GM12878 (cell line): ENCODE measurements around the gene ABHD8. TPM values are rescaled to one million over a fixed set of nuclear protein-coding genes. Genes with fewer than 3 reads are reported as not detected.
A peak's percentile ranks its signal among the peaks of the same experiment; 100 is the strongest.

Experiments
- ATAC-seq: fragments of 200-7000 bp; cut with Tn5 transposase; 3 replicates; pipeline ENCODE4 v1.9.1; 2020; ENCODE audit warnings: mild to moderate bottlenecking, moderate library complexity
- BruUV-seq: library from RNA; stranded (reverse); fragments of 400-500 nt; replicated peaks from 2 replicates; lab custom pipeline; 2021; lab: Mats Ljungman, UMichigan
- CTCF ChIA-PET: fragments of 300-600 bp; sonication (Branson Sonifier 250); formaldehyde crosslinking; extraction: SDS; loops from one replicate; lab custom pipeline; 2021; ENCODE audit warnings: inconsistent platforms; lab: Yijun Ruan, JAX
- POLR2A ChIA-PET: fragments of 350-600 bp; formaldehyde crosslinking; extraction: SDS; loops from one replicate; lab custom pipeline; 2021; ENCODE audit warnings: inconsistent platforms; lab: Charles Lee
- RAD21 ChIA-PET: fragments of 300-600 bp; sonication (Branson Sonifier 250); formaldehyde crosslinking; loops from one replicate; lab custom pipeline; 2023; ENCODE audit warnings: antibody characterized with exemption; ENCODE audit not compliant: unreplicated experiment; lab: Charles Lee
- SMC1A ChIA-PET: fragments of 300-600 bp; sonication (Branson Sonifier 250); formaldehyde crosslinking; loops from one replicate; lab custom pipeline; 2023; ENCODE audit not compliant: unreplicated experiment, uncharacterized antibody; lab: Charles Lee
- DNase-seq: peaks from one replicate; pipeline ENCODE4 v3.0.0-alpha.2; 2011; ENCODE audit warnings: low read depth, low spot score
- FAIRE-seq: peaks from 3 replicates; lab custom pipeline; 2011; peaks lifted over from hg19 to GRCh38; lab: Jason Lieb, UNC
- H2AFZ ChIP-seq: 2 replicates; pipeline ENCODE4 v1.6.0; 2011; ENCODE audit warnings: low read depth, low read length, control low read depth; ENCODE audit not compliant: control insufficient read depth
- H3K27ac ChIP-seq: 2 replicates; pipeline ENCODE4 v1.5.1; 2011; ENCODE audit warnings: control low read depth; ENCODE audit not compliant: control insufficient read depth, insufficient read depth
- H3K27me3 ChIP-seq, 2 experiments: replicated peaks in 1 of 2; 2 replicates each; pipeline versions ENCODE4 v1.6.0 to v1.6.1; 2011; ENCODE audit warnings: low read length in 1 of 2; ENCODE audit not compliant: control insufficient read depth in 2 of 2, insufficient read depth in 2 of 2
- H3K36me3 ChIP-seq, 2 experiments: 2 replicates each; pipeline ENCODE4 v1.5.1; 2011; ENCODE audit warnings: low read length in 1 of 2; ENCODE audit not compliant: control insufficient read depth in 2 of 2, insufficient read depth in 2 of 2
- H3K4me1 ChIP-seq: 2 replicates; pipeline ENCODE4 v1.6.1; 2011; ENCODE audit warnings: mild to moderate bottlenecking, low read length, moderate library complexity, mixed read lengths; ENCODE audit not compliant: control insufficient read depth, insufficient read depth
- H3K4me2 ChIP-seq: 2 replicates; pipeline ENCODE4 v1.6.0; 2011; ENCODE audit warnings: control low read depth; ENCODE audit not compliant: control insufficient read depth, insufficient read depth
- H3K4me3 ChIP-seq: fragments of 200-600 bp; sonication (generic); 2 replicates; pipeline ENCODE4 v1.5.1; 2016
- H3K79me2 ChIP-seq: 2 replicates; pipeline ENCODE4 v1.6.0; 2011; ENCODE audit warnings: low read length; ENCODE audit not compliant: control insufficient read depth, insufficient read depth
- H3K9ac ChIP-seq: 2 replicates; pipeline ENCODE4 v1.8.0; 2011; ENCODE audit warnings: low read length, control low read depth, mixed read lengths; ENCODE audit not compliant: control insufficient read depth, insufficient read depth
- H3K9me3 ChIP-seq: replicated peaks from 3 replicates; pipeline ENCODE4 v1.5.1; 2011; ENCODE audit warnings: mild to moderate bottlenecking, low read length; ENCODE audit not compliant: control insufficient read depth, insufficient read depth
- H4K20me1 ChIP-seq: 2 replicates; pipeline ENCODE4 v1.6.0; 2011; ENCODE audit not compliant: control insufficient read depth, insufficient read depth
- ATF7 ChIP-seq: fragments of 450-650 bp; IDR thresholded peaks from 2 replicates; pipeline ENCODE4 v1.6.1; 2016; ENCODE audit warnings: low read depth, mild to moderate bottlenecking
- CREB1 ChIP-seq: IDR thresholded peaks from 2 replicates; pipeline ENCODE4 v1.6.1; 2012; ENCODE audit warnings: low read depth, mild to moderate bottlenecking, inconsistent platforms
- EGR1 ChIP-seq, 2 experiments: IDR thresholded peaks; 1 replicate in 1 of 2; 2 replicates in 1 of 2; pipeline ENCODE4 v1.6.1; 2011 to 2012; ENCODE audit warnings: low read depth in 2 of 2, low read length in 2 of 2, borderline replicate concordance in 1 of 2, mild to moderate bottlenecking in 1 of 2, moderate library complexity in 1 of 2
- IRF4 ChIP-seq: IDR thresholded peaks from 2 replicates; pipeline ENCODE4 v1.6.1; 2011; ENCODE audit warnings: low read depth, low read length
- KDM1A ChIP-seq: fragments of 200-600 bp; sonication (generic); IDR thresholded peaks from 2 replicates; pipeline ENCODE4 v1.6.1; 2016; ENCODE audit warnings: borderline replicate concordance
- PAX8 ChIP-seq: fragments of 450-650 bp; IDR thresholded peaks from 2 replicates; pipeline ENCODE4 v1.6.1; 2017; ENCODE audit warnings: mild to moderate bottlenecking, moderate library complexity
- POLR2A ChIP-seq: IDR thresholded peaks from 2 replicates; pipeline ENCODE4 v1.6.1; 2011; ENCODE audit warnings: low read depth, mild to moderate bottlenecking, low read length
- RUNX3 ChIP-seq: IDR thresholded peaks from 2 replicates; pipeline ENCODE4 v1.6.1; 2012; ENCODE audit warnings: low read length, inconsistent platforms
- SIN3A ChIP-seq: IDR thresholded peaks from 2 replicates; pipeline ENCODE4 v1.6.1; 2012; ENCODE audit warnings: low read depth, low read length, improper control_type of control experiment
- SREBF2 ChIP-seq: IDR thresholded peaks from 2 replicates; pipeline ENCODE4 v1.6.1; 2012; ENCODE audit warnings: mild to moderate bottlenecking, low read length
- TCF3 ChIP-seq: IDR thresholded peaks from 2 replicates; pipeline ENCODE4 v1.6.1; 2012; ENCODE audit warnings: low read depth, mild to moderate bottlenecking, low read length, borderline replicate concordance; ENCODE audit not compliant: insufficient read depth
- YY1 ChIP-seq: IDR thresholded peaks from 2 replicates; pipeline ENCODE4 v1.6.1; 2011; ENCODE audit warnings: low read depth, mild to moderate bottlenecking, low read length
- ZNF217 ChIP-seq: fragments of 450-650 bp; IDR thresholded peaks from 2 replicates; pipeline ENCODE4 v1.6.1; 2017; ENCODE audit warnings: antibody characterized with exemption, mild to moderate bottlenecking
- ZSCAN29 ChIP-seq: fragments of 450-650 bp; IDR thresholded peaks from 2 replicates; pipeline ENCODE4 v1.6.1; 2017; ENCODE audit warnings: mild to moderate bottlenecking, moderate library complexity
- WGBS: methylation state at CpG from one replicate; pipeline ENCODE4 v1.1.6; 2016; ENCODE audit warnings: low lambda C conversion rate; ENCODE audit not compliant: insufficient replicate concordance, insufficient coverage; ENCODE audit errors: missing lambda C conversion rate; 5-methylcytosine and 5-hydroxymethylcytosine counted together
- in situ Hi-C: fragments of 300-500 bp; cut with MboI; formaldehyde crosslinking; loops from 9 replicates; pipeline ENCODE4 v1.14.3; 2018; ENCODE audit warnings: mixed read lengths
- intact Hi-C: fragments of 100-400 bp; cut with micrococcal nuclease; formaldehyde crosslinking; loops from one replicate; pipeline ENCODE4 v1.14.2; 2022; ENCODE audit not compliant: unreplicated experiment
- polyA plus RNA-seq, 11 experiments: library from polyadenylated mRNA; depleted of rRNA in 4 of 11; unstranded in 6 of 11; stranded (reverse) in 5 of 11; fragments of >200 nt; fragmentation: Nextera tagmentation in 4 of 11; fragmentation: Illumina TruSeq in 1 of 11; extraction: Ambion mirVana in 4 of 11; extraction: Trizol in 1 of 11; gene quantifications; 1 replicate in 1 of 11; 2 replicates in 10 of 11; pipeline versions ENCODE4 v1.2.1 to v1.2.3, GENCODE V29; 2011 to 2016; ENCODE audit warnings: inconsistent platforms in 2 of 11, missing spikeins in 2 of 11, low read depth in 1 of 11
- total RNA-seq, 4 experiments: library from RNA; depleted of rRNA in 3 of 4; stranded (reverse); fragments of >200 nt in 3 of 4; fragmentation: Illumina TruSeq in 1 of 4; extraction: Trizol in 1 of 4; gene quantifications; 2 replicates each; pipeline versions ENCODE4 v1.2.1 to v1.2.3, GENCODE V29; 2013 to 2021
- TF ChIP-seq, protein P1 (sequence below): IDR thresholded peaks from 2 replicates; pipeline ENCODE4 v1.6.1; 2011; ENCODE audit warnings: borderline replicate concordance, low read depth, mild to moderate bottlenecking, moderate library complexity, mixed read lengths, low read length; ENCODE audit not compliant: insufficient read depth; ENCODE audit errors: extremely low read length

The ABHD8 gene
- total and polyA plus RNA-seq, 10 of the 15 experiments (the other 5 are each of a cell fraction or from before 2014, with no cell fraction given), result 0.03 to 12.5 (median 6.0) TPM

- TF ChIP-seq, protein P1, sequence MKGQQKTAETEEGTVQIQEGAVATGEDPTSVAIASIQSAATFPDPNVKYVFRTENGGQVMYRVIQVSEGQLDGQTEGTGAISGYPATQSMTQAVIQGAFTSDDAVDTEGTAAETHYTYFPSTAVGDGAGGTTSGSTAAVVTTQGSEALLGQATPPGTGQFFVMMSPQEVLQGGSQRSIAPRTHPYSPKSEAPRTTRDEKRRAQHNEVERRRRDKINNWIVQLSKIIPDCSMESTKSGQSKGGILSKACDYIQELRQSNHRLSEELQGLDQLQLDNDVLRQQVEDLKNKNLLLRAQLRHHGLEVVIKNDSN, result no peak
- TF ChIP-seq KDM1A, result no peak
- no peak for TF ChIP-seq PAX8
- TF ChIP-seq ZSCAN29, result no peak
- no peak for TF ChIP-seq CREB1
- TF ChIP-seq RUNX3, result no peak
- TF ChIP-seq IRF4, result no peak
- no peak for TF ChIP-seq ZNF217
Measured at GRCh38 chr19:17246681-17247425, 56.4 kb downstream of the ABHD8 start (continued).

- SMC1A ChIA-PET, result no interaction called here
Measured at GRCh38 chr19:17245535-17245984, 57.7 kb downstream of the ABHD8 start, which contains the start of gene NR2F6. Gene NR2F6, minus strand, starts transcription at chr19:17245919. Its CDS starts 699 bp downstream, at chr19:17245220.

More at GRCh38 chr19:17245535-17245984, 57.7 kb downstream of the ABHD8 start, which contains the start of gene NR2F6:
- no peak; the same call in 2 of the 3 replicates for ATAC-seq
- DNase-seq, result no peak
- no CpG with 5 or more reads among the region's 72 CpGs for WGBS
- peaks cover 7% of the 10 kb centered on the region for H3K79me2 ChIP-seq
- ChIA-PET RAD21 (no interaction called here), POLR2A (interaction anchor here (1.4 kb wide), 1 partner anchor 11 kb away, joined by 3 read pairs; no protein-coding TSS in a partner anchor), CTCF (no interaction called here)
- H3K36me3 ChIP-seq, result no peaks in the 10 kb centered on the region
- H3K4me3 ChIP-seq, result peak within 1 kb of the TSS; percentile 70
- no peaks in the 10 kb centered on the region for H4K20me1 ChIP-seq
- in situ Hi-C loops (no loop called here), intact Hi-C loops (no loop called here)
- H2AFZ ChIP-seq, result peak within 1 kb of the TSS; percentile 78
- H3K9me3 ChIP-seq, result no peaks in the 10 kb centered on the region
- TF ChIP-seq EGR1 (IDR thresholded peaks at IDR 0.05; ENCODE audit: borderline replicate concordance in 1 of 2, low read depth in 2 of 2, low read length in 2 of 2) (peak in 1 of 2 experiments; percentile 40; a peak in 2 of 3 replicates), TCF3 (0 out of 2 replicates have a peak, but pooled peaks have one; percentile 11), ATF7 (no peak), SREBF2 (no peak), YY1 (peak; percentile 14; the same call in 1 of the 2 replicates), SIN3A (no peak), POLR2A (no peak), ZSCAN29 (peak; percentile 16; the same call in 1 of the 2 replicates)
- peak within 1 kb of the TSS; percentile 73 for H3K9ac ChIP-seq
- peak within 1 kb of the TSS; percentile 81 for H3K4me2 ChIP-seq
- no peaks in the 10 kb centered on the region for H3K27me3 ChIP-seq
- peaks cover 14% of the 10 kb centered on the region for H3K4me1 ChIP-seq
- peak within 1 kb of the TSS; percentile 42 for H3K27ac ChIP-seq
- no peak for FAIRE-seq
- no TSS peak for BruUV-seq
